HTR-8/SVneo (cell line): ENCODE results near the gene FAM210A.
"Not testable (repeated sequence)": the region's sequence is repeated elsewhere in the genome, so short reads cannot be mapped to it uniquely, and the experiment has no call there.

ENCODE experiments used
- DNase-seq: peaks from one replicate; pipeline ENCODE4 v3.0.0; 2011; ENCODE audit warnings: low spot score, mixed read lengths; ENCODE audit not compliant: insufficient read length
- FAIRE-seq: peaks from 2 replicates; lab custom pipeline; 2011; peaks lifted over from hg19 to GRCh38; lab: Jason Lieb, UNC

Gene FAM210A

GRCh38 chr18:13710414-13710831, 15.9 kb downstream of the FAM210A start:
- FAIRE-seq: no peak
- no peak for DNase-seq

GRCh38 chr18:13703899-13704298, 22.5 kb downstream of the FAM210A start:
- FAIRE-seq: no peak

DNA sequence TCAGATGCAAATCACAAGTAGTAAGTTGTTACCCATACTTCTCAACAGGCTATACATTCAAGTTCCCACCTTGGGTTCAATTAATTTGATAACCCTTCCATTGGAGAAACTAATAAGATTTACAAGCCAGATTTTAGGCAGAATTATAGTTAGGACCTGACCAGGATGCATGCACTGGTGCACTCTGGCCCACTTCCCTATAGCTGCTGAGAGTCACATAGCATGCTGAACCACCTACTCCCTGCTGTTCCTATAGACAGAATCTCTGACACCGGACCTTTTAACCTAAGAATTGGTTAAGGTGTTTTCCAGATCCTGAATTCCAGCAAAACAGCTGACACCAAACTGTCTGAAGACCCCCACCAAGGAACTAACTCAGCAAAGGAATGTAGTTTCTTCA, 26.2 kb downstream of the FAM210A start:
- DNase-seq (no peak), FAIRE-seq (no peak)

More at GRCh38 chr18:13703899-13704298, 22.5 kb downstream of the FAM210A start:
- DNase-seq: no peak

- FAIRE-seq: no peak
Measured at GRCh38 chr18:13696961-13697360, 29.4 kb downstream of the FAM210A start.

GRCh38 chr18:13695337-13695736, 31.0 kb downstream of the FAM210A start:
- FAIRE-seq: not testable (repeated sequence)

More at GRCh38 chr18:13696961-13697360, 29.4 kb downstream of the FAM210A start:
- no peak for DNase-seq

DNA sequence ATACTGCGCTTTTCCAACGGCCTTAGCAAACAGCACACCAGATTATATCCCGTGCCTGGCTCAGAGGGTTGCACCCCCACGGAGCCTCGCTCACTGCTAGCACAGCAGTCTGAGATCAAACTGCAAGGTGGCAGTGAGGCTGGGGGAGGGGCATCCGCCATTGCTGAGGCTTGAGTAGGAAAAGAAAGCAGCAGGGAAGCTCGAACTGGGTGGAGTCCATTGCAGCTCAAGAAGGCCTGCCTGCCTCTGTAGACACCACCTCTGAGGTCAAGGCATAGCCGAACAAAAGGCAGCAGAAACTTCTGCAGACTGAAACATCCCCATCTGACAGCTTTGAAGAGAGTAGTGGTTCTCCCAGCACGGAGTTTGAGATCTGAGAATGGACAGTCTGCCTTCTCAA, 36.3 kb downstream of the FAM210A start:
- not testable (repeated sequence) for DNase-seq, FAIRE-seq

More at GRCh38 chr18:13695337-13695736, 31.0 kb downstream of the FAM210A start:
- not testable (repeated sequence) for DNase-seq

- FAIRE-seq: no peak
- DNase-seq: no peak
Measured at GRCh38 chr18:13688191-13689136, 37.9 kb downstream of the FAM210A start.

GRCh38 chr18:13684546-13684945, 41.8 kb downstream of the FAM210A start:
- no peak for FAIRE-seq
- DNase-seq: no peak

- FAIRE-seq (no peak), DNase-seq (no peak)
Measured at GRCh38 chr18:13681701-13682100, 44.7 kb downstream of the FAM210A start.

- DNase-seq (no peak), FAIRE-seq (no peak)
Measured at GRCh38 chr18:13680612-13681011, 45.7 kb downstream of the FAM210A start.

DNA sequence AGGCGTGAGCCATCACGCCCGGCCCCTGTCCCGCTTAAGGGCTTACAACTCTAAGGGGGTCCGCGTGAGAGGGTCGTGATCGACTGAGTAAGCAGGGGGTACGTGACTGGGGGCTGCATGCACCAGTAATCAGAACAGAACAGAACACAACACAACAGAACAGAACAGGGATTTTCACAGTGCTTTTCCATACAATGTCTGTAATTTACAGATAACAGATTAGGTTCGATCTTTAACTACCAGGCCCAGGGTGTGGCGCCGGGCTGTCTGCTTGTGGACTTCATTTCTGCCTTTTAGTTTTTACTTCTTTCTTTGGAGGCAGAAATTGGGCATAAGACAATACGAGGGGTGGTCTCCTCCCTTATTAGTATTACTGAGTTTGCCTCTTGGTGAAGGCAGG, 49.0 kb downstream of the FAM210A start:
- not testable (repeated sequence) for DNase-seq, FAIRE-seq

DNA sequence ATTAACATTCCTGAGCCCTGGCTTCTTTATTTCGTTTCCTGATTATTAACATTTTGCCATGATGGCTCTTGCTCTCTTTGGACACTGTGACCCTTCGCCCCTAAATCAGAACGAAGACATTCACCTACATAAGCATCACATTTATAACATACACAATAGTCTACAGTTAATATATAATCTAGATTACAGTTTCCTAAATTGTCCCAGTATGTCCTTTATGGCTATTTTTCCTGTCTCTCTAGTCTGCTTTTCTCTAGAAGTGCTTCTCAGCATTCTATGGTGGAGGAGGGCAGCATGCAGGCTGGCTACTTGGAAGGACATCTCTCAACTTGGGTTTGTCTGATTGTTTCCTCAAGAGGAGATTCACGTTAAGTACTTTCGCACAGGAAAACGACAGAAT, 49.9 kb downstream of the FAM210A start:
- DNase-seq (no peak), FAIRE-seq (no peak)

DNA sequence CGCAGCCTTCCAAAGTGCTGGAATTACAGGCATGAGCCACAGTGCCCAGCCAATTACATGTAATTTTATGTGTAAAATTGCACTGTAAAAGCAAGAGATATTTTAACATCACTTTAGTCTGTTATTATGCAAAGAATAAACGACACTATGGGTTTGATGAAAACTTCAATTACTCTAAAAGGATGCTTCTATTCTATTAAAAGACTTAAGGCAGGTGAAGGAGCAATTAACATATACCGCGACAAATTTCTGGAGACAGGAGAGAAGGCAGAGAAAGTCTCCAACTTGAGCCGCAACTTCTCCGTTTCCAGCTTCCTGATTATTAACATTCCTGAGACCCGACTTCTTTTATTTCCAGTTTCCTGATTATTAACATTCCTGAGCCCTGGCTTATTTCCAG, 53.7 kb downstream of the FAM210A start:
- FAIRE-seq: no peak

DNA sequence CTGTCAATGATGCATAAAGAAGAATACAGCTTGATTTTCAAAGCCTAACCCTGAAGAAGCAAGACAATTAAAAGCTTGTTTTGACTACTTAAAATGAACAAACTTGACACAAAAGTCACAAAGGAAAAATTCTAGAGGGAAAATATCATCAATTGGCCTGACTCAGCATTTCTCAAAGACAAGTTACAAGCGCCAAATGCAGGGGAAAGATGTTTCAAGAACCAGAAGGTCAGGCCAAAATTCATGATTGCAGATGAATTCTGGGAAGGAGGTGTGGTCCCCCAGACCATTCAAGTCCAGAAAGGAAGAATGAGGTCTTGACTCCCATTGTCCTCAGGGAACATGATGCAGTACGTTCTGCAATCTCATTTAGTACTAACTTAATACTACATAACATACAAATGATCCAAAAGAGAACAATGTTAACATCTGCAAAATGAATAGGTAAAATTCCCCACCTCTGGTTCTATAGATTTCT, 64.5 kb downstream of the FAM210A start:
- no peak for FAIRE-seq

More for the DNA sequence above, 53.7 kb downstream of the FAM210A start:
- DNase-seq: no peak

DNA sequence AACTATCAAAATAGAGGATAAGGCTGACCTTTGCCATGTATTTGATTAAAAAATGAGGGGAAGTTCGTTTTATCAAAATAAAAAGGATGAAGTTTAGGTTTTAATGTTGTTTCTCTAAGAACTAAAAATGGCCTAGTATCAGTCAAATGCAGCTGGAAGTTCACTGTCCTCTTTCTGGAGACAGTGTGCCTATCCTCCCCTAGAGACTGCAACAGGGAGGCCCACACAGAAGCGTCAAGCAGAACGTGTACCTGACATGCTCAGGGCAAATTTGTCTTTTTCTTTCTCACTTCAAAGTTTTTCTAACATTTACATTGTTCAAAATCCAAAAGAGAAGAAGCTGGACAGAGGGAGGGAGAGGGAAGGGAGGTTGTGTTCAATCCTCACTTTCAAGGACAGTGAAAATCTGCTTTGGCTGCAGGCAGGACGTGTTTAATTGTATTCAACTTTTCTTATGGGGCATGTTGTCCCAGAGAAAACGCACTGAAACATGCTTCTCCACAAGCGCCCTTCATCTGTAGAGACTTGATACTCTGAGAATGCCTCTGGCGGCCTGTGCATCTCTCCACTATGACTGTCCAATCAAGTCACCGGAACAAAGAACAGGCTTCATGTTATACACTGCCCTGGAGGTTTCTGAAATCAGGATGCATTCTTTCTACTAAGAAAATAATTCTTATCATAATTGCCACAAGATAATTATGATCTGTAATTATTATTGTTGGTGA, 65.1 kb downstream of the FAM210A start:
- FAIRE-seq: no peak
- DNase-seq: no peak

More for the DNA sequence above, 64.5 kb downstream of the FAM210A start:
- DNase-seq: no peak

GRCh38 chr18:13660510-13660909, 65.8 kb downstream of the FAM210A start:
- FAIRE-seq (no peak), DNase-seq (no peak)

- no peak for DNase-seq
- no peak for FAIRE-seq
Measured at GRCh38 chr18:13658436-13659204, 67.7 kb downstream of the FAM210A start.

- no peak for FAIRE-seq
- no peak for DNase-seq
Measured at GRCh38 chr18:13657974-13658373, 68.4 kb downstream of the FAM210A start.

GRCh38 chr18:13653746-13654433, 72.5 kb downstream of the FAM210A start:
- FAIRE-seq (no peak), DNase-seq (no peak)
